Femur (tissue), 1 donor: ENCODE results near the gene MC1R.

Source experiments
- DNase-seq: peaks from one replicate; pipeline ENCODE4 v3.0.0-alpha.2; 2017

MC1R gene

GRCh38 chr16:89936034-89936433, 17.4 kb downstream of the MC1R start:
- DNase-seq, result no peak

GRCh38 chr16:89936508-89936907, 17.8 kb downstream of the MC1R start:
- no peak for DNase-seq

- DNase-seq, result no peak
Observed at GRCh38 chr16:89936981-89937380, 18.3 kb downstream of the MC1R start.

- no peak for DNase-seq
Observed at GRCh38 chr16:89938175-89938885, 19.7 kb downstream of the MC1R start.

GRCh38 chr16:89944773-89945172, 26.1 kb downstream of the MC1R start:
- no peak for DNase-seq

GRCh38 chr16:89945654-89946053, 27.0 kb downstream of the MC1R start:
- no peak for DNase-seq

- DNase-seq, result no peak
Observed at GRCh38 chr16:89946515-89946914, 27.9 kb downstream of the MC1R start.

- DNase-seq, result no peak
Observed at GRCh38 chr16:89949121-89949742, 30.6 kb downstream of the MC1R start.

GRCh38 chr16:89949756-89950155, 31.1 kb downstream of the MC1R start:
- no peak for DNase-seq

GRCh38 chr16:89951509-89951908, 32.8 kb downstream of the MC1R start:
- no peak for DNase-seq

GRCh38 chr16:89952049-89952448, 33.4 kb downstream of the MC1R start:
- no peak for DNase-seq

GRCh38 chr16:89952551-89952950, 33.9 kb downstream of the MC1R start:
- DNase-seq, result no peak

GRCh38 chr16:89953671-89954406, 35.2 kb downstream of the MC1R start:
- no peak for DNase-seq

- no peak for DNase-seq
Observed at GRCh38 chr16:89954462-89954861, 35.8 kb downstream of the MC1R start.

- no peak for DNase-seq
Observed at GRCh38 chr16:89955001-89955685, 36.5 kb downstream of the MC1R start.

GRCh38 chr16:89956505-89957215, 38.0 kb downstream of the MC1R start:
- DNase-seq, result no peak

- DNase-seq, result no peak
Observed at GRCh38 chr16:89957216-89957785, 38.6 kb downstream of the MC1R start.

GRCh38 chr16:89958068-89958467, 39.4 kb downstream of the MC1R start:
- peak; percentile 66 for DNase-seq

GRCh38 chr16:89958596-89958995, 39.9 kb downstream of the MC1R start:
- no peak for DNase-seq

- no peak for DNase-seq
Observed at GRCh38 chr16:89960966-89961365, 42.3 kb downstream of the MC1R start.

- DNase-seq, result no peak
Observed at GRCh38 chr16:89961920-89962319, 43.3 kb downstream of the MC1R start.

GRCh38 chr16:89962754-89963498, 44.3 kb downstream of the MC1R start:
- DNase-seq, result no peak
